ENCODE measurements around the gene ATP6V0A4.

The ATP6V0A4 gene

GRCh38 chr7:138753150-138753518 is 44.9 kb downstream of the ATP6V0A4 start:
- no peak for DNase-seq (ENCODE audit: low read depth)
- no peak overlapping the region for H3K4me3 ChIP-seq (ENCODE audit: low read depth, low read length)
- TF ChIP-seq CTCF (IDR thresholded peaks at IDR 0.05; ENCODE audit: low read depth, low read length, missing control alignments): no peak

- TF ChIP-seq CTCF (IDR thresholded peaks at IDR 0.05; ENCODE audit: low read depth, low read length, missing control alignments): no peak
- DNase-seq (ENCODE audit: low read depth): peak; percentile 13
- H3K4me3 ChIP-seq (ENCODE audit: low read depth, low read length): no peak overlapping the region
Measured at GRCh38 chr7:138752518-138753149, 45.4 kb downstream of the ATP6V0A4 start.

GRCh38 chr7:138750901-138751464 is 47.0 kb downstream of the ATP6V0A4 start:
- no peak for DNase-seq (ENCODE audit: low read depth)
- no peak overlapping the region for H3K4me3 ChIP-seq (ENCODE audit: low read depth, low read length)
- TF ChIP-seq CTCF (IDR thresholded peaks at IDR 0.05; ENCODE audit: low read depth, low read length, missing control alignments): no peak

GRCh38 chr7:138750473-138750872 is 47.5 kb downstream of the ATP6V0A4 start:
- no peak for DNase-seq (ENCODE audit: low read depth)
- no peak overlapping the region for H3K4me3 ChIP-seq (ENCODE audit: low read depth, low read length)
- TF ChIP-seq CTCF (IDR thresholded peaks at IDR 0.05; ENCODE audit: low read depth, low read length, missing control alignments): no peak

- TF ChIP-seq CTCF (IDR thresholded peaks at IDR 0.05; ENCODE audit: low read depth, low read length, missing control alignments): no peak
- DNase-seq (ENCODE audit: low read depth): no peak
- no peak overlapping the region for H3K4me3 ChIP-seq (ENCODE audit: low read depth, low read length)
Measured at GRCh38 chr7:138749960-138750359, 48.0 kb downstream of the ATP6V0A4 start.

- no peak for DNase-seq (ENCODE audit: low read depth)
- TF ChIP-seq CTCF (IDR thresholded peaks at IDR 0.05; ENCODE audit: low read depth, low read length, missing control alignments): no peak
- no peak overlapping the region for H3K4me3 ChIP-seq (ENCODE audit: low read depth, low read length)
Measured at GRCh38 chr7:138748666-138749065, 49.3 kb downstream of the ATP6V0A4 start.

- H3K4me3 ChIP-seq (ENCODE audit: low read depth, low read length): no peak overlapping the region
- no peak for DNase-seq (ENCODE audit: low read depth)
- TF ChIP-seq CTCF (IDR thresholded peaks at IDR 0.05; ENCODE audit: low read depth, low read length, missing control alignments): no peak
Measured at GRCh38 chr7:138746073-138746472, 51.9 kb downstream of the ATP6V0A4 start.
